ENCODE data around the gene BACH2. TPM values are rescaled to one million over a fixed set of nuclear protein-coding genes. Genes with fewer than 3 reads are reported as not detected.

Gene BACH2
- total and polyA plus RNA-seq, 2 experiments from 2014 or later: 1.6 to 5.7 TPM

- no peaks in the 10 kb centered on the region for H3K27me3 Mint-ChIP-seq (ENCODE audit: insufficient read depth, low read depth, poor library complexity)
- no peaks in the 10 kb centered on the region for H3K36me3 ChIP-seq (ENCODE audit: insufficient read depth)
- no peaks in the 10 kb centered on the region for H3K36me3 Mint-ChIP-seq (ENCODE audit: low read depth)
- no peaks in the 10 kb centered on the region for H3F3A ChIP-seq (replicated peaks; ENCODE audit: low read depth)
- ATAC-seq (no peak), DNase-seq (ENCODE audit: low spot score) (no peak)
- no peaks in the 10 kb centered on the region for H3K9me3 Mint-ChIP-seq
- H3K4me1 Mint-ChIP-seq: no peaks in the 10 kb centered on the region
- no peaks in the 10 kb centered on the region for H3K27me3 ChIP-seq (ENCODE audit: insufficient read depth)
- no peaks in the 10 kb centered on the region for H3K4me1 ChIP-seq (ENCODE audit: insufficient read depth)
- H3K4me3 ChIP-seq: no peak overlapping the region
- H3K27ac Mint-ChIP-seq: no peak overlapping the region
- H3K27ac ChIP-seq (ENCODE audit: low read depth): no peak overlapping the region
- H3K4me2 ChIP-seq: no peak overlapping the region
- H4K20me1 ChIP-seq (replicated peaks; ENCODE audit: insufficient read depth): no peaks in the 10 kb centered on the region
- no peaks in the 10 kb centered on the region for H3K79me2 ChIP-seq (replicated peaks; ENCODE audit: insufficient read depth)
- no peaks in the 10 kb centered on the region for H3K9me2 ChIP-seq (ENCODE audit: insufficient read depth)
- no peak overlapping the region for H3K4me3 Mint-ChIP-seq
- H2AFZ ChIP-seq: no peak overlapping the region
- TF ChIP-seq ZNF331 (CRISPR knock-in tag; IDR thresholded peaks at IDR 0.05; ENCODE audit: low read depth) (no peak), POLR2AphosphoS5 (IDR thresholded peaks at IDR 0.05; ENCODE audit: low read depth) (no peak), NANOG (IDR thresholded peaks at IDR 0.05; ENCODE audit: borderline replicate concordance) (no peak), CREB1 (CRISPR knock-in tag; IDR thresholded peaks at IDR 0.05; ENCODE audit: low read depth) (no peak), ETS1 (IDR thresholded peaks at IDR 0.05) (no peak), JUNB (IDR thresholded peaks at IDR 0.05; ENCODE audit: unreplicated experiment) (no peak), EZH2phosphoT487 (IDR thresholded peaks at IDR 0.05; ENCODE audit: unreplicated experiment) (no peak), ZNF114 (CRISPR knock-in tag; IDR thresholded peaks at IDR 0.05) (no peak)
- TF ChIP-seq, protein P1, sequence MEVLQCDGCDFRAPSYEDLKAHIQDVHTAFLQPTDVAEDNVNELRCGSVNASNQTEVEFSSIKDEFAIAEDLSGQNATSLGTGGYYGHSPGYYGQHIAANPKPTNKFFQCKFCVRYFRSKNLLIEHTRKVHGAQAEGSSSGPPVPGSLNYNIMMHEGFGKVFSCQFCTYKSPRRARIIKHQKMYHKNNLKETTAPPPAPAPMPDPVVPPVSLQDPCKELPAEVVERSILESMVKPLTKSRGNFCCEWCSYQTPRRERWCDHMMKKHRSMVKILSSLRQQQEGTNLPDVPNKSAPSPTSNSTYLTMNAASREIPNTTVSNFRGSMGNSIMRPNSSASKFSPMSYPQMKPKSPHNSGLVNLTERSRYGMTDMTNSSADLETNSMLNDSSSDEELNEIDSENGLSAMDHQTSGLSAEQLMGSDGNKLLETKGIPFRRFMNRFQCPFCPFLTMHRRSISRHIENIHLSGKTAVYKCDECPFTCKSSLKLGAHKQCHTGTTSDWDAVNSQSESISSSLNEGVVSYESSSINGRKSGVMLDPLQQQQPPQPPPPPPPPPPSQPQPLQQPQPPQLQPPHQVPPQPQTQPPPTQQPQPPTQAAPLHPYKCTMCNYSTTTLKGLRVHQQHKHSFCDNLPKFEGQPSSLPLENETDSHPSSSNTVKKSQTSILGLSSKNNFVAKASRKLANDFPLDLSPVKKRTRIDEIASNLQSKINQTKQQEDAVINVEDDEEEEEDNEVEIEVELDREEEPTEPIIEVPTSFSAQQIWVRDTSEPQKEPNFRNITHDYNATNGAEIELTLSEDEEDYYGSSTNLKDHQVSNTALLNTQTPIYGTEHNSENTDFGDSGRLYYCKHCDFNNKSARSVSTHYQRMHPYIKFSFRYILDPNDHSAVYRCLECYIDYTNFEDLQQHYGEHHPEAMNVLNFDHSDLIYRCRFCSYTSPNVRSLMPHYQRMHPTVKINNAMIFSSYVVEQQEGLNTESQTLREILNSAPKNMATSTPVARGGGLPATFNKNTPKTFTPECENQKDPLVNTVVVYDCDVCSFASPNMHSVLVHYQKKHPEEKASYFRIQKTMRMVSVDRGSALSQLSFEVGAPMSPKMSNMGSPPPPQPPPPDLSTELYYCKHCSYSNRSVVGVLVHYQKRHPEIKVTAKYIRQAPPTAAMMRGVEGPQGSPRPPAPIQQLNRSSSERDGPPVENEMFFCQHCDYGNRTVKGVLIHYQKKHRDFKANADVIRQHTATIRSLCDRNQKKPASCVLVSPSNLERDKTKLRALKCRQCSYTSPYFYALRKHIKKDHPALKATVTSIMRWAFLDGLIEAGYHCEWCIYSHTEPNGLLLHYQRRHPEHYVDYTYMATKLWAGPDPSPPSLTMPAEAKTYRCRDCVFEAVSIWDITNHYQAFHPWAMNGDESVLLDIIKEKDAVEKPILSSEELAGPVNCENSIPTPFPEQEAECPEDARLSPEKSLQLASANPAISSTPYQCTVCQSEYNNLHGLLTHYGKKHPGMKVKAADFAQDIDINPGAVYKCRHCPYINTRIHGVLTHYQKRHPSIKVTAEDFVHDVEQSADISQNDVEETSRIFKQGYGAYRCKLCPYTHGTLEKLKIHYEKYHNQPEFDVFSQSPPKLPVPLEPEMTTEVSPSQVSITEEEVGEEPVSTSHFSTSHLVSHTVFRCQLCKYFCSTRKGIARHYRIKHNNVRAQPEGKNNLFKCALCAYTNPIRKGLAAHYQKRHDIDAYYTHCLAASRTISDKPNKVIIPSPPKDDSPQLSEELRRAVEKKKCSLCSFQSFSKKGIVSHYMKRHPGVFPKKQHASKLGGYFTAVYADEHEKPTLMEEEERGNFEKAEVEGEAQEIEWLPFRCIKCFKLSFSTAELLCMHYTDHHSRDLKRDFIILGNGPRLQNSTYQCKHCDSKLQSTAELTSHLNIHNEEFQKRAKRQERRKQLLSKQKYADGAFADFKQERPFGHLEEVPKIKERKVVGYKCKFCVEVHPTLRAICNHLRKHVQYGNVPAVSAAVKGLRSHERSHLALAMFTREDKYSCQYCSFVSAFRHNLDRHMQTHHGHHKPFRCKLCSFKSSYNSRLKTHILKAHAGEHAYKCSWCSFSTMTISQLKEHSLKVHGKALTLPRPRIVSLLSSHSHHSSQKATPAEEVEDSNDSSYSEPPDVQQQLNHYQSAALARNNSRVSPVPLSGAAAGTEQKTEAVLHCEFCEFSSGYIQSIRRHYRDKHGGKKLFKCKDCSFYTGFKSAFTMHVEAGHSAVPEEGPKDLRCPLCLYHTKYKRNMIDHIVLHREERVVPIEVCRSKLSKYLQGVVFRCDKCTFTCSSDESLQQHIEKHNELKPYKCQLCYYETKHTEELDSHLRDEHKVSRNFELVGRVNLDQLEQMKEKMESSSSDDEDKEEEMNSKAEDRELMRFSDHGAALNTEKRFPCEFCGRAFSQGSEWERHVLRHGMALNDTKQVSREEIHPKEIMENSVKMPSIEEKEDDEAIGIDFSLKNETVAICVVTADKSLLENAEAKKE (CRISPR knock-in tag; IDR thresholded peaks at IDR 0.05): no peak
- TF ChIP-seq, protein P2, sequence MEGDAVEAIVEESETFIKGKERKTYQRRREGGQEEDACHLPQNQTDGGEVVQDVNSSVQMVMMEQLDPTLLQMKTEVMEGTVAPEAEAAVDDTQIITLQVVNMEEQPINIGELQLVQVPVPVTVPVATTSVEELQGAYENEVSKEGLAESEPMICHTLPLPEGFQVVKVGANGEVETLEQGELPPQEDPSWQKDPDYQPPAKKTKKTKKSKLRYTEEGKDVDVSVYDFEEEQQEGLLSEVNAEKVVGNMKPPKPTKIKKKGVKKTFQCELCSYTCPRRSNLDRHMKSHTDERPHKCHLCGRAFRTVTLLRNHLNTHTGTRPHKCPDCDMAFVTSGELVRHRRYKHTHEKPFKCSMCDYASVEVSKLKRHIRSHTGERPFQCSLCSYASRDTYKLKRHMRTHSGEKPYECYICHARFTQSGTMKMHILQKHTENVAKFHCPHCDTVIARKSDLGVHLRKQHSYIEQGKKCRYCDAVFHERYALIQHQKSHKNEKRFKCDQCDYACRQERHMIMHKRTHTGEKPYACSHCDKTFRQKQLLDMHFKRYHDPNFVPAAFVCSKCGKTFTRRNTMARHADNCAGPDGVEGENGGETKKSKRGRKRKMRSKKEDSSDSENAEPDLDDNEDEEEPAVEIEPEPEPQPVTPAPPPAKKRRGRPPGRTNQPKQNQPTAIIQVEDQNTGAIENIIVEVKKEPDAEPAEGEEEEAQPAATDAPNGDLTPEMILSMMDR (conservative IDR thresholded peaks at IDR 0.05; ENCODE audit: low read depth in 2 of 2): no peak
- TF ChIP-seq, protein P3, sequence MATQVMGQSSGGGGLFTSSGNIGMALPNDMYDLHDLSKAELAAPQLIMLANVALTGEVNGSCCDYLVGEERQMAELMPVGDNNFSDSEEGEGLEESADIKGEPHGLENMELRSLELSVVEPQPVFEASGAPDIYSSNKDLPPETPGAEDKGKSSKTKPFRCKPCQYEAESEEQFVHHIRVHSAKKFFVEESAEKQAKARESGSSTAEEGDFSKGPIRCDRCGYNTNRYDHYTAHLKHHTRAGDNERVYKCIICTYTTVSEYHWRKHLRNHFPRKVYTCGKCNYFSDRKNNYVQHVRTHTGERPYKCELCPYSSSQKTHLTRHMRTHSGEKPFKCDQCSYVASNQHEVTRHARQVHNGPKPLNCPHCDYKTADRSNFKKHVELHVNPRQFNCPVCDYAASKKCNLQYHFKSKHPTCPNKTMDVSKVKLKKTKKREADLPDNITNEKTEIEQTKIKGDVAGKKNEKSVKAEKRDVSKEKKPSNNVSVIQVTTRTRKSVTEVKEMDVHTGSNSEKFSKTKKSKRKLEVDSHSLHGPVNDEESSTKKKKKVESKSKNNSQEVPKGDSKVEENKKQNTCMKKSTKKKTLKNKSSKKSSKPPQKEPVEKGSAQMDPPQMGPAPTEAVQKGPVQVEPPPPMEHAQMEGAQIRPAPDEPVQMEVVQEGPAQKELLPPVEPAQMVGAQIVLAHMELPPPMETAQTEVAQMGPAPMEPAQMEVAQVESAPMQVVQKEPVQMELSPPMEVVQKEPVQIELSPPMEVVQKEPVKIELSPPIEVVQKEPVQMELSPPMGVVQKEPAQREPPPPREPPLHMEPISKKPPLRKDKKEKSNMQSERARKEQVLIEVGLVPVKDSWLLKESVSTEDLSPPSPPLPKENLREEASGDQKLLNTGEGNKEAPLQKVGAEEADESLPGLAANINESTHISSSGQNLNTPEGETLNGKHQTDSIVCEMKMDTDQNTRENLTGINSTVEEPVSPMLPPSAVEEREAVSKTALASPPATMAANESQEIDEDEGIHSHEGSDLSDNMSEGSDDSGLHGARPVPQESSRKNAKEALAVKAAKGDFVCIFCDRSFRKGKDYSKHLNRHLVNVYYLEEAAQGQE (IDR thresholded peaks at IDR 0.05; ENCODE audit: unreplicated experiment): no peak
Observed at GRCh38 chr6:90015883-90016282, 280.8 kb downstream of the BACH2 start.

Data from GM23338 (cell line).